HG02970 (cell line): ENCODE measurements around the gene WNK2.

ENCODE experiments used
- ATAC-seq: cut with Tn5 transposase; IDR thresholded peaks from one replicate; pipeline ENCODE4 v1.9.1; 2021; ENCODE audit warnings: mild to moderate bottlenecking, moderate library complexity, moderate number of reproducible peaks; ENCODE audit not compliant: unreplicated experiment, low FRiP score

The WNK2 gene

DNA sequence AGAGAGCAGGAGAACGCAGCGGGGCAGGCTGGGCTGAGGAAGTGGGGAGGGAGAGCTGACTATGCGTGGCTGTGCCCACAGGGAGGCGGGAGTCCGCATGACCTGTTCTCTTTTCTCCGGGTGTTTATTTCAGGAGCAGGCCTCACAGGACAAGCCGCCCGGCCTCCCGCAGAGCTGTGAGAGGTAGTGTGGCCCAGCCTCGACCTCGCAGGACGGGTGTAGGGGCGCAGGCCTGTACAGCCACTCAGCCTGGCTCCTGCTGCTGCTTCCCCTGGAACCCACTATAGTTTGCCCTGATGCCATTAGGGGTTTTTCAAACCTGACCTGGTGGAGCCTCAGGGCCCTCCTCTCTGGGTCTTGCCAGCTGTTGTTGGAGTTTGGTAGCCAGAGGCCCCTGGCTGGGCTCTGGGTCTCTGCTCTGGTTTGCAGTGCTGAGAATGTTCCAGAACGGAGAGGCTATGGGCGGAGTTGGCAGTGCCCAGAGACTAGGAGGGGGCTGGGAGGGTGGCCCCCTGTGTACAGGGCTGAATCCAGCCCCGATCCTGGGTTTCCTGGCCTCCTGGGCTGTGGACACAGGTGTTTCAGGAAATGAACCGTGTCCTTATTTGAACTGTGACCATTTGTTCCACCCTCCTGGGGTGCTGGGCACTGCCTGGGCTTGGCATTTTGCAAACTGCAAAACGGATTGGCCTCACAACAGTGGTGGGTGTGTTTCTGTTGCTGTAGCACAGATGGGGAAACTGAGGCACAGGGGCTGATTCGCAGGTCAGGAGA lies 78.8 kb downstream of the WNK2 start:
- ATAC-seq, result no peak

DNA sequence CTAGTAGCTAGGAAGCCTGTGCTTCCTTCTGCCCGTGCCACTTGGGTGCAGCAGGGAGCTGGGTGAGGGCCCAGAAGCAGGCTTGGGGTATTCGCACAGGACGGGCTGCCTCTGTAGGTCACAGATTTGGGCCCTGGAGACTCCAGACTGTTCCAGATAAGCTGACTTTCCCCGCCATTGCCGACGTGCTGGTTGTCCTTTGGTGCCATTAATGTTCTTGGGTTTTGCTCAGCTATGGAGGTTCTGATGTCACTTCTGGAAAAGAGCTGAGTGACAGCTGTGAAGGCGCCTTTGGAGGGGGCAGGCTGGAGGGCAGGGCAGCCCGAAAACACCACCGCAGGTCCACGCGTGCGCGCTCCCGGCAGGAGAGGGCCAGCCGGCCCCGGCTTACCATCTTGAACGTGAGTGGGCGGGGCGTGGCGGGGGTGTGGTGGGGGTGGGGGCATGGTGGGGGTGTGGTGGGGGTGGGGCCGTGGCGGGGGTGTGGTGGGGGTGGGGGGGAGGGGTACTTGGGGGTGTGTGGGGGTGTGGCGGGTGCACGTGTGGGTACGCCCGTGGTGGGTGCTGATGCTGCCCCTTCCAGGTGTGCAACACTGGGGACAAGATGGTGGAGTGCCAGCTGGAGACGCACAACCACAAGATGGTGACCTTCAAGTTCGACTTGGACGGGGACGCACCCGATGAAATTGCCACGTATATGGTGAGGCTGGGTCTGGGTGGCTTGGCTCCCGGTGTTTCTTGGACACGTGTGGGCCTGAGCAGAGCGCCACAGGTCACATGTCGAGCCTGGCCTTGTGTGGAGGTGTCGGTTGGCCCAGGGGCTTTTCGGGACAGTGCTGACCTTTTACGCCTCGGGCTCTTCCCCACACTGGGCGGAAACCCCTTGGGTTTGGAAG lies 79.6 kb downstream of the WNK2 start:
- ATAC-seq, result no peak

- ATAC-seq, result no peak
Observed at GRCh38 chr9:93264338-93265125, 80.6 kb downstream of the WNK2 start.

GRCh38 chr9:93265301-93265971 lies 81.5 kb downstream of the WNK2 start:
- no peak for ATAC-seq

DNA sequence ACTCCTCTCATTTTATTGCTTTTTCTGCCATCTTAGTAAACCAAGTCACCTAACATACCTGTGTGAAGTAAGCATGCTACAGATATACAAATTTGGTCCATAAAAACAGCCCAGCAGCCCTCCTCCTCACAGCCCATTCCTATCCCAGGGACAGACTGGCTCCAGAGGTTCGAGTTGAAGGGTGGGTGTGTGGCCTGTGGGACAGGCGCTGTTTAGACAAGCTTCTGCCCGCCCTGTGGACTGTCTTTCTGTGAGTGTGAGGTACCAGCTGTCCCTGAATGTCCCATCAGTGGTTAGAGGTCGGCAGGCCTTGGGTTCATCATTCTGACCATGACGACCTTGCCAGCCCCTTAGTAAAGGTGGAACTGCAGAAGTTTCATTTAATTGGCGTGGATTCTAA lies 82.0 kb downstream of the WNK2 start:
- no peak for ATAC-seq

DNA sequence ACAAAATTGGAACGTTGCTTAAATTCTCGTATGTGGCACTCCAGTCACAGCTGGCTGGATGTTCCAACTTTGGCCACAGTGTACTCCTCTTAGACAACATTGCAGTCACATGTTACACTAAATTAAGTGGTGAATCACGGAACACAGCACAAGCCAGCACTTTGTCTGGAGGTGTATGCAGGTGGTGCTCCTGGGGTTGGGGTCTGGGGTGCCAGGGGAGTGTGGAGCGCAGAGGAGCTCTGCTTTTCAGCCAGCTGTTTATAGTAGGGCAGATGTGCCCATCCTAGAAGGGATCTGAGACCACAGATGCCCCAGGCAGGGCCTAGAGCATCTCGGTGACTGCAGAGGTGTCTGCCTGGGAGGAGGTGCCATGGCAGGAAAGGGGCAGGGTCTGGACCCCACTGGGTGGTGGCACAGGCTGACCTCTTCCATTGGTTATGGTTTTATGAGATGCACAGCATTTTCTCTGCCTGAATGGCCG lies 82.6 kb downstream of the WNK2 start:
- no peak for ATAC-seq

- ATAC-seq, result no peak
Observed at GRCh38 chr9:93267091-93267541, 83.2 kb downstream of the WNK2 start.

DNA sequence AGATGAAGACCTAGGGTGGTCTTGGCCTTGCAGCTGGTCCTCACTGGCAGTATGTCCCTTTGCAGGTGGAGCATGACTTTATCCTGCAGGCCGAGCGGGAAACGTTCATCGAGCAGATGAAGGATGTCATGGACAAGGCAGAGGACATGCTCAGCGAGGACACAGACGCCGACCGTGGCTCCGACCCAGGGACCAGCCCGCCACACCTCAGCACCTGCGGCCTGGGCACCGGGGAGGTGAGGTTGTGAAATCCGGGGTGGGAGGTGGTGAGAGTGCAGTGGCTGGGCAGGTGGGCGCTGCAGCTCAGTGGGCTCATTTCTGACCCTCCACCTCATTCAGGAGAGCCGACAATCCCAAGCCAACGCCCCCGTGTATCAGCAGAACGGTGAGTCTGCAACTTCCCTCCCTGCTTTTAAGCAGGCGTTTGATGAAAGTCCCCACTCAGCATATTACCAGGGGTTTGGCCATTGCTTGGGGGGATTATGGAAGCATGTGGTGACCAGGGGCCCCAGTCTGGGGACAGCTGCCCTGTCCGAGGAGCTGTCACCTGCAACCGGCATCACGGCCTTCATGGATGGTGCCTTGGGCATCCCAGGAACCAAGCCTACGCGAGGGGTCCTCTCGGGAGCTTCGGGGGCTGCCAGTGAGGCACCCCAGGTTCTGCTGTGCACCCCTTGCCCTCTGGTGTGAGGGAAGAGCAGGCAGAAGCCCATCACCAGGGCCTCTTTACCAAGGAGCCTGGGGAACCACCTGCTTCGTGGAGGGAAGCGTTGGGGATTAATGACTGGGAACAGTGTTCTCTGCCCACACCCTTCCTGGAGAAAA lies 84.0 kb downstream of the WNK2 start:
- no peak for ATAC-seq

DNA sequence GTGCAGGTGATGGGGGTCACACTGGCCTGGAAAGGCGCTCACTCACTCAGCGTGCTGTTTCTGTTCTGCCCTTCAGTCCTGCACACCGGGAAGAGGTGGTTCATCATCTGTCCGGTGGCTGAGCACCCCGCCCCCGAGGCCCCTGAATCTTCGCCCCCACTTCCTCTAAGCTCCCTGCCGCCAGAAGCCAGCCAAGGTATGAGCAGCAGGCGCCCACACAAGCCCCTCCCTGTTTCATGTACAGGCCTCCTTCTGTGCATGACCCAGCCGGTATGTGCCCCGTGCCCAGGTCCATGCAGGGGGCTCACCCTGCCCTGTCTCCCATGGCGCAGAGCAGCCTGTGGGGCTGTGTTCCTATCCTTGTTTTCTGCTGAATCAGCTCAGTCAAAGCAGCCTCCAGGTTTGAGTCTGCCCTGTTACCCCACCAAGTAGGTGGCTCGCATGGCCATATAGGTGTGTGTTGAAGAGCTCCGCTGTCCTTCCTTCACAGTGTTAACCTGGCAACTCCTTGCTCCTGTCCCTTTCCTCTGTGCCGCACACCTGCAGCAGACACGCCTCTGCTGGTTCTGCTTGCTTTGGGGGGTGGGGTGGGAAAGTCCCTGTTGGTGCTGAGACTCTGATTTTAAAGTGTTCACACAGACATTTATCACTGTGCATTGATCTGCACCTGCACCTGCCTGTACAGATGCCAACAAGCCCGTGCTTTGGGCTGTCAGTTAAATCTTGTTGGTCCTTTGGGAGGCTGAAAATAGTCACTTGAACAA lies 84.8 kb downstream of the WNK2 start:
- no peak for ATAC-seq

DNA sequence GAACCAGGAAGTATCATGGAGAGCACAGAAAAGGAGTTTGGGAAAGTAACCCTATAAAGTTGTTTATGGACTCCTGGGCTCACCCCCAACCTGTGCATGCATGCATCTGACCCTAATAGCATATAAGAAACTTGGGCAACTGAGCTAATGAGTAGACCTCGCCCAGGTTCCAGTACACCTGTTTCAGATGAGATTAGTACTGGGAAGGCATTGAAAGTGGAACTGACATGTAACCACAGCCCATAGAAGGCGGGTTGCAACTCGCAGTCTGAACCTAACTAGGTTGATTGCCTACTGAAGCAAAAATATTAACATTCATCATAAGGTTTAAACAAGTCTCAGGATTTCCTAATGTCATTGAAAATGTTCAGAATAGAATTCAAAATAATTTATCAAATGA lies 87.0 kb downstream of the WNK2 start:
- ATAC-seq, result no peak

GRCh38 chr9:93276973-93277372 lies 93.0 kb downstream of the WNK2 start:
- ATAC-seq, result no peak

- ATAC-seq, result no peak
Observed at GRCh38 chr9:93278144-93278543, 94.2 kb downstream of the WNK2 start.

DNA sequence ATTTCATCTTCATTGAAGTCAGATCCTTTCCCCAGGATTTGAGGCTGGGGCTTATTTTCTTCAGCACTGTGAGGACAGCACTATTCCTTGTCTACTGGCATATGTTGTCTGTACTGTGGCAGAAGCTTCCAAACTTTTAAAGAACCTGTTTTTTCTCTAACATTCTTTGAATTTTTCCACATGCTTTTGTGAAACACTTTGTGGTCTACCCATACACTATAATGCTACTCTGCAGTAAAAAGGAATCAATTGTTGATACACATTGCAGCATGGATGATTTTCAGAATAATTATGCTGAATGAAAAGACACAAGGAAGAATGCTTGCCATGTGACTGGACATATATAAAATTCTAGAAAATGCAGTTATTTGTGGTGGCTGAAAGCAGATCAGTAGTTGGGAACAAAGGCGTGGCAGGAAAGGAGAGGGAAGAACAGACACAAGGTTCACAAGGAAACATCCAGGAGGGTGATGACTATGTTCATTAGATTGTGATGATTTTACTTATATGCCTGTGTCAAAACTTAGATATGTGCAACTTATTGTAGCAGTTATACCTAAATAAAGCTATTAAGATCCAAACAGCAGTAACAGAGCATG lies 96.8 kb downstream of the WNK2 start:
- no peak for ATAC-seq

- ATAC-seq, result no peak
Observed at GRCh38 chr9:93286252-93287188, 102.6 kb downstream of the WNK2 start.

GRCh38 chr9:93287189-93287552 lies 103.2 kb downstream of the WNK2 start:
- no peak for ATAC-seq

GRCh38 chr9:93287593-93287992 lies 103.7 kb downstream of the WNK2 start:
- no peak for ATAC-seq

GRCh38 chr9:93288341-93288740 lies 104.4 kb downstream of the WNK2 start:
- ATAC-seq, result no peak
